ENCODE results near the gene EFNA5.

- no peak for TF ChIP-seq CTCF (conservative IDR thresholded peaks at IDR 0.05; ENCODE audit: low read depth in 2 of 2)
- no peak for TF ChIP-seq REST (IDR thresholded peaks at IDR 0.05; ENCODE audit: unreplicated experiment)
- no peak for TF ChIP-seq EZH2 (IDR thresholded peaks at IDR 0.05; ENCODE audit: low read depth, unreplicated experiment)
- no peak for TF ChIP-seq POLR2AphosphoS5 (IDR thresholded peaks at IDR 0.05; ENCODE audit: low read depth)
These were observed 195.8 kb downstream of the EFNA5 start for GRCh38 chr5:107474716-107475489.
